OCI-LY1 (cell line): ENCODE data around the gene HS3ST4.

ENCODE experiments used
- H2AFZ ChIP-seq: fragments of 200-600 bp; sonication (generic), shearing (Covaris generic); 2 replicates; pipeline ENCODE4 v1.6.0; 2014; ENCODE audit warnings: antibody characterized with exemption, mild to moderate bottlenecking, low read length
- H3F3A ChIP-seq: fragments of 200-600 bp; sonication (generic), shearing (Covaris generic); 2 replicates; pipeline ENCODE4 v1.6.0; 2014; ENCODE audit warnings: mild to moderate bottlenecking, antibody characterized with exemption, low read length, moderate library complexity; ENCODE audit not compliant: insufficient read depth
- H3K27ac ChIP-seq: fragments of 200-600 bp; sonication (generic); 2 replicates; pipeline ENCODE4 v1.5.1; 2014; ENCODE audit warnings: low read length, mixed run types, mild to moderate bottlenecking, low read depth; ENCODE audit not compliant: poor library complexity, severe bottlenecking
- H3K27me3 ChIP-seq: fragments of 200-600 bp; sonication (generic); 2 replicates; pipeline ENCODE4 v1.6.0; 2014; ENCODE audit warnings: antibody characterized with exemption, mild to moderate bottlenecking, low read length, moderate library complexity; ENCODE audit not compliant: insufficient read depth
- H3K36me3 ChIP-seq: fragments of 200-600 bp; sonication (generic); 2 replicates; pipeline ENCODE4 v1.6.1; 2014; ENCODE audit warnings: mild to moderate bottlenecking, antibody characterized with exemption, low read length, moderate library complexity, mixed read lengths; ENCODE audit not compliant: insufficient read depth
- H3K4me1 ChIP-seq: fragments of 200-600 bp; sonication (generic); 2 replicates; pipeline ENCODE4 v1.5.1; 2014; ENCODE audit warnings: mild to moderate bottlenecking, low read length, moderate library complexity; ENCODE audit not compliant: insufficient read depth, severe bottlenecking
- H3K4me2 ChIP-seq: fragments of 200-600 bp; sonication (generic), shearing (Covaris generic); 2 replicates; pipeline ENCODE4 v1.6.1; 2014; ENCODE audit warnings: low read length
- H3K4me3 ChIP-seq: fragments of 200-600 bp; sonication (generic); 2 replicates; pipeline ENCODE4 v1.5.1; 2014; ENCODE audit warnings: low read length, low read depth, mild to moderate bottlenecking, mixed read lengths; ENCODE audit not compliant: poor library complexity, severe bottlenecking
- H3K79me2 ChIP-seq: fragments of 200-600 bp; shearing (Covaris generic); 2 replicates; pipeline ENCODE4 v1.6.1; 2016; ENCODE audit warnings: mixed run types, low read length, mixed read lengths; ENCODE audit not compliant: insufficient read depth
- H3K9ac ChIP-seq: fragments of 200-600 bp; sonication (generic), shearing (Covaris generic); 2 replicates; pipeline ENCODE4 v1.6.1; 2014; ENCODE audit warnings: mild to moderate bottlenecking, low read length, mixed read lengths
- H3K9me2 ChIP-seq: fragments of 200-600 bp; sonication (generic), shearing (Covaris generic); 2 replicates; pipeline ENCODE4 v1.6.1; 2014; ENCODE audit warnings: low read depth, mild to moderate bottlenecking, low read length, mixed read lengths
- H3K9me3 ChIP-seq: fragments of 200-600 bp; shearing (Covaris generic); 2 replicates; pipeline ENCODE4 v1.6.1; 2014; ENCODE audit warnings: low read length, mixed read lengths
- H4K20me1 ChIP-seq: fragments of 200-600 bp; sonication (generic), shearing (Covaris generic); 2 replicates; pipeline ENCODE4 v1.6.0; 2016; ENCODE audit warnings: mild to moderate bottlenecking, low read length; ENCODE audit not compliant: insufficient read depth
- CTCF ChIP-seq: fragments of 200-600 bp; sonication (generic), shearing (Covaris generic); IDR thresholded peaks from 2 replicates; pipeline ENCODE4 v1.5.1; 2017; ENCODE audit warnings: mild to moderate bottlenecking, antibody characterized with exemption, low read length, moderate library complexity, mixed read lengths
- EZH2 ChIP-seq: fragments of 200-600 bp; sonication (generic), shearing (Covaris generic); IDR thresholded peaks from 2 replicates; pipeline ENCODE4 v1.8.0; 2017; ENCODE audit warnings: borderline replicate concordance, mixed run types, mild to moderate bottlenecking, antibody characterized with exemption, low read length, moderate library complexity, mixed read lengths

Gene HS3ST4

GRCh38 chr16:25713785-25714570 is 22.2 kb downstream of the HS3ST4 start:
- Histone ChIP-seq H3K27me3 (no peaks in the 10 kb centered on the region), H2AFZ (no peak overlapping the region), H3K9me3 (no peaks in the 10 kb centered on the region), H3K36me3 (no peaks in the 10 kb centered on the region), H3K4me3 (no peak overlapping the region), H3K4me2 (no peak overlapping the region), H4K20me1 (no peaks in the 10 kb centered on the region), H3F3A (no peaks in the 10 kb centered on the region), H3K79me2 (no peaks in the 10 kb centered on the region), H3K9me2 (no peaks in the 10 kb centered on the region), H3K9ac (no peak overlapping the region), H3K4me1 (no peaks in the 10 kb centered on the region), H3K27ac (no peak overlapping the region)
- TF ChIP-seq CTCF (no peak), EZH2 (no peak)

GRCh38 chr16:25716186-25716585 is 24.4 kb downstream of the HS3ST4 start:
- no peak for TF ChIP-seq CTCF
- Histone ChIP-seq H3K79me2 (no peaks in the 10 kb centered on the region), H3F3A (no peaks in the 10 kb centered on the region), H3K27me3 (no peaks in the 10 kb centered on the region), H3K9ac (no peak overlapping the region), H3K4me2 (no peak overlapping the region), H2AFZ (no peak overlapping the region), H3K27ac (no peak overlapping the region), H3K9me2 (no peaks in the 10 kb centered on the region), H3K9me3 (no peaks in the 10 kb centered on the region), H4K20me1 (no peaks in the 10 kb centered on the region), H3K4me3 (no peak overlapping the region), H3K4me1 (no peaks in the 10 kb centered on the region), H3K36me3 (no peaks in the 10 kb centered on the region)

GRCh38 chr16:25721439-25721838 is 29.7 kb downstream of the HS3ST4 start:
- no peak overlapping the region for H3K4me2 ChIP-seq
- H3K9me3 ChIP-seq, result no peaks in the 10 kb centered on the region
- no peaks in the 10 kb centered on the region for H3K36me3 ChIP-seq
- no peak overlapping the region for H3K4me3 ChIP-seq
- no peak overlapping the region for H3K27ac ChIP-seq
- H3F3A ChIP-seq, result no peaks in the 10 kb centered on the region
- H3K27me3 ChIP-seq, result no peaks in the 10 kb centered on the region
- no peaks in the 10 kb centered on the region for H4K20me1 ChIP-seq
- H2AFZ ChIP-seq, result no peak overlapping the region
- H3K4me1 ChIP-seq, result no peaks in the 10 kb centered on the region
- H3K9ac ChIP-seq, result no peak overlapping the region
- no peak for TF ChIP-seq CTCF
- no peak for TF ChIP-seq EZH2
- no peaks in the 10 kb centered on the region for H3K79me2 ChIP-seq
- H3K9me2 ChIP-seq, result no peaks in the 10 kb centered on the region
